DMS114 treated with DMSO at 0.1 percent for 48 hours (cell line): Measurements from ENCODE around the gene CEP70.
"Not testable (repeated sequence)": the region's sequence is repeated elsewhere in the genome, so short reads cannot be mapped to it uniquely, and the experiment has no call there.

Experiments
- DNase-seq: peaks from one replicate; lab custom pipeline; 2025; ENCODE audit not compliant: unreplicated experiment; lab: John Stamatoyannopoulos, UW

CEP70 gene

GRCh38 chr3:138455801-138456716, 138.0 kb downstream of the CEP70 start:
- no peak for DNase-seq

GRCh38 chr3:138453940-138454339, 140.1 kb downstream of the CEP70 start:
- DNase-seq, result not testable (repeated sequence)

GRCh38 chr3:138452436-138452835, 141.6 kb downstream of the CEP70 start:
- no peak for DNase-seq

- DNase-seq, result no peak
Measured at GRCh38 chr3:138451595-138452162, 142.4 kb downstream of the CEP70 start.

- no peak for DNase-seq
Measured at GRCh38 chr3:138450704-138451424, 143.2 kb downstream of the CEP70 start.

- no peak for DNase-seq
Measured at GRCh38 chr3:138450181-138450580, 143.9 kb downstream of the CEP70 start.

- DNase-seq, result no peak
Measured at GRCh38 chr3:138449490-138449889, 144.6 kb downstream of the CEP70 start.

- no peak for DNase-seq
Measured at GRCh38 chr3:138448631-138449030, 145.4 kb downstream of the CEP70 start.

- no peak for DNase-seq
Measured at GRCh38 chr3:138445654-138446053, 148.4 kb downstream of the CEP70 start.

GRCh38 chr3:138445236-138445635, 148.8 kb downstream of the CEP70 start:
- no peak for DNase-seq
